Measurements from ENCODE around the gene OLFM2. TPM values are rescaled to one million over a fixed set of nuclear protein-coding genes. Genes with fewer than 3 reads are reported as not detected.
A peak's percentile ranks its signal among the peaks of the same experiment; 100 is the strongest.

Gene OLFM2
- total and polyA plus RNA-seq, 9 of the 15 experiments (the other 6 are each of a cell fraction or from before 2014, with no cell fraction given): 0.10 to 0.33 (median 0.23) TPM; not detected in 4

DNA sequence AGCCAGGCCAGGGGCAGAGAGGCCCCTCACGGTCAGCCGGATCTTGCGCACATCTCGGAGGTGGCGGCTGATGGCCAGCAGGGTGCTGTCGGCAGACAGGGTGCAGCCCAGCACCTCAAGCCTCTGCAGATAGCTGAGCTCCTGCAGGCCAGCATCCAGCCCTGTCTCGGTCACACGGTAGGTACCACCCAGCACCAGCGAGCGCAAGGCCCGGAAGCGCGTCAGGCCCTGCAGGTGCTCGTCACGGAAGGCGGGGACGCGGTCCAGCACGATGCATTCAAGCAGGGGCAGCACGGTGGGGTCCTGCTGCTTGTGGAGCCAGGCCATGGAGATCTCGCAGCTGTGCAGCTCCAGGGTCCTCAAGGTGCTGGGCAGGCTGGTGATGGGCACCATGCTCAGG, 125.2 kb downstream of the OLFM2 start:
- H3K27me3 ChIP-seq (ENCODE audit: control insufficient read depth in 2 of 2, insufficient read depth in 2 of 2, low read length in 2 of 2): no peaks in the 10 kb centered on the region
- BruUV-seq (replicated peaks): no TSS peak
- no peaks in the 10 kb centered on the region for H3K9me1 ChIP-seq (ENCODE audit: control insufficient read depth, insufficient read depth, low read length)
- in situ Hi-C loops (cut with MboI) (no loop called here), intact Hi-C loops (cut with micrococcal nuclease) (no loop called here)
- no peak overlapping the region; a peak in 1 of 4 replicates for H3K9ac ChIP-seq (ENCODE audit: insufficient read depth in 1 of 2, low read depth in 2 of 2, low read length in 2 of 2)
- DNase-seq (ENCODE audit: extremely low read depth in 1 of 4, low spot score in 3 of 4) (no peak), ATAC-seq (no peak), FAIRE-seq (no peak)
- CTCF ChIA-PET (ENCODE audit: low intra/inter-chr PET ratio): no interaction called here
- no peak overlapping the region for H3K4me2 ChIP-seq (ENCODE audit: insufficient read depth, low read length)
- TF ChIP-seq RHOXF2B (CRISPR knock-in tag; conservative IDR thresholded peaks at IDR 0.05): no peak
- no peak for TF ChIP-seq ZNF3 (CRISPR knock-in tag; IDR thresholded peaks at IDR 0.05)
- TF ChIP-seq RBFOX2 (IDR thresholded peaks at IDR 0.05; ENCODE audit: low read depth, low read length): peak; percentile 53; the same call in 1 of the 2 replicates
- TF ChIP-seq PCBP1 (IDR thresholded peaks at IDR 0.05; ENCODE audit: low read depth, low read length, poor library complexity, severe bottlenecking): no peak
- peak; percentile 49 for TF ChIP-seq POLR2G (IDR thresholded peaks at IDR 0.05; ENCODE audit: low read depth, low read length)
- TF ChIP-seq PTTG1 (tag; IDR thresholded peaks at IDR 0.05; ENCODE audit: low read depth): no peak
- TF ChIP-seq, protein P1, sequence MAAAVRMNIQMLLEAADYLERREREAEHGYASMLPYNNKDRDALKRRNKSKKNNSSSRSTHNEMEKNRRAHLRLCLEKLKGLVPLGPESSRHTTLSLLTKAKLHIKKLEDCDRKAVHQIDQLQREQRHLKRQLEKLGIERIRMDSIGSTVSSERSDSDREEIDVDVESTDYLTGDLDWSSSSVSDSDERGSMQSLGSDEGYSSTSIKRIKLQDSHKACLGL (CRISPR knock-in tag; IDR thresholded peaks at IDR 0.05; ENCODE audit: borderline replicate concordance, poor library complexity, severe bottlenecking): no peak
- TF ChIP-seq MCM5 (IDR thresholded peaks at IDR 0.05; ENCODE audit: low read depth): no peak
- no peak for TF ChIP-seq TCFL5 (CRISPR knock-in tag; conservative IDR thresholded peaks at IDR 0.05)
- TF ChIP-seq SNIP1 (IDR thresholded peaks at IDR 0.05; ENCODE audit: low read depth): no peak
- TF ChIP-seq ZNF75A (CRISPR knock-in tag; IDR thresholded peaks at IDR 0.05): no peak
- no peak for TF ChIP-seq FUS (optimal IDR thresholded peaks at IDR 0.05; ENCODE audit: low read depth, low read length)
- TF ChIP-seq TAF9B (IDR thresholded peaks at IDR 0.05; ENCODE audit: partially characterized antibody): no peak
- TF ChIP-seq, protein P2, sequence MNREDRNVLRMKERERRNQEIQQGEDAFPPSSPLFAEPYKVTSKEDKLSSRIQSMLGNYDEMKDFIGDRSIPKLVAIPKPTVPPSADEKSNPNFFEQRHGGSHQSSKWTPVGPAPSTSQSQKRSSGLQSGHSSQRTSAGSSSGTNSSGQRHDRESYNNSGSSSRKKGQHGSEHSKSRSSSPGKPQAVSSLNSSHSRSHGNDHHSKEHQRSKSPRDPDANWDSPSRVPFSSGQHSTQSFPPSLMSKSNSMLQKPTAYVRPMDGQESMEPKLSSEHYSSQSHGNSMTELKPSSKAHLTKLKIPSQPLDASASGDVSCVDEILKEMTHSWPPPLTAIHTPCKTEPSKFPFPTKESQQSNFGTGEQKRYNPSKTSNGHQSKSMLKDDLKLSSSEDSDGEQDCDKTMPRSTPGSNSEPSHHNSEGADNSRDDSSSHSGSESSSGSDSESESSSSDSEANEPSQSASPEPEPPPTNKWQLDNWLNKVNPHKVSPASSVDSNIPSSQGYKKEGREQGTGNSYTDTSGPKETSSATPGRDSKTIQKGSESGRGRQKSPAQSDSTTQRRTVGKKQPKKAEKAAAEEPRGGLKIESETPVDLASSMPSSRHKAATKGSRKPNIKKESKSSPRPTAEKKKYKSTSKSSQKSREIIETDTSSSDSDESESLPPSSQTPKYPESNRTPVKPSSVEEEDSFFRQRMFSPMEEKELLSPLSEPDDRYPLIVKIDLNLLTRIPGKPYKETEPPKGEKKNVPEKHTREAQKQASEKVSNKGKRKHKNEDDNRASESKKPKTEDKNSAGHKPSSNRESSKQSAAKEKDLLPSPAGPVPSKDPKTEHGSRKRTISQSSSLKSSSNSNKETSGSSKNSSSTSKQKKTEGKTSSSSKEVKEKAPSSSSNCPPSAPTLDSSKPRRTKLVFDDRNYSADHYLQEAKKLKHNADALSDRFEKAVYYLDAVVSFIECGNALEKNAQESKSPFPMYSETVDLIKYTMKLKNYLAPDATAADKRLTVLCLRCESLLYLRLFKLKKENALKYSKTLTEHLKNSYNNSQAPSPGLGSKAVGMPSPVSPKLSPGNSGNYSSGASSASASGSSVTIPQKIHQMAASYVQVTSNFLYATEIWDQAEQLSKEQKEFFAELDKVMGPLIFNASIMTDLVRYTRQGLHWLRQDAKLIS (CRISPR knock-in tag; IDR thresholded peaks at IDR 0.05): no peak
- H2AFZ ChIP-seq (ENCODE audit: low read depth, low read length): no peak overlapping the region
- POLR2A ChIA-PET: interaction anchor here (0.5 to 0.8 kb wide), 2 partner anchors 15 to 289 kb away, joined by 3 to 6 read pairs; no protein-coding TSS in a partner anchor
- no peak overlapping the region for H3K4me3 ChIP-seq
- no peak overlapping the region for H3K27ac ChIP-seq (ENCODE audit: extremely low read depth, low read depth, low read length)
- 98% methylated on average over 17 of the region's 21 CpGs for WGBS (ENCODE audit: insufficient coverage, low coverage, missing lambda C conversion rate)
- H3K4me1 ChIP-seq (replicated peaks in 1 of 2; ENCODE audit: control insufficient read depth in 2 of 2, insufficient read depth in 2 of 2, low read length in 2 of 2): peaks cover 0 to 5% of the 10 kb centered on the region in 2 experiments; a peak in 1 of 5 replicates
- H3K36me3 ChIP-seq (ENCODE audit: control insufficient read depth, insufficient read depth, low read length): peaks cover 50% of the 10 kb centered on the region; the same call in 2 of the 3 replicates
- peaks cover 3% of the 10 kb centered on the region; the same call in 1 of the 2 replicates for H3K9me3 ChIP-seq (replicated peaks; ENCODE audit: control insufficient read depth, insufficient read depth, low read depth, low read length)
- peaks cover 5% of the 10 kb centered on the region; the same call in 2 of the 3 replicates for H3K79me2 ChIP-seq (ENCODE audit: control insufficient read depth, insufficient read depth, low read length)
- no peaks in the 10 kb centered on the region for H4K20me1 ChIP-seq (replicated peaks; ENCODE audit: control insufficient read depth, insufficient read depth, low read length)
